CD4-positive, alpha-beta T cell (primary cell): ENCODE data around the gene RSPH4A. TPM values are rescaled to one million over a fixed set of nuclear protein-coding genes. Genes with fewer than 3 reads are reported as not detected.
"Not testable (repeated sequence)": the region's sequence is repeated elsewhere in the genome, so short reads cannot be mapped to it uniquely, and the experiment has no call there.

ENCODE experiments used
- ATAC-seq: fragments of 200-7000 bp; cut with Tn5 transposase; one replicate; pipeline ENCODE4 v1.10.0; 2022; ENCODE audit warnings: mild to moderate bottlenecking; ENCODE audit not compliant: poor library complexity
- CTCF ChIA-PET: fragments of 350-600 bp; sonication (Branson Sonifier 250); formaldehyde crosslinking; loops from one replicate; lab custom pipeline; 2021; ENCODE audit warnings: antibody characterized with exemption, inconsistent platforms; lab: Charles Lee
- POLR2A ChIA-PET: fragments of 350-600 bp; sonication (Branson Sonifier 250); formaldehyde crosslinking; loops from one replicate; lab custom pipeline; 2021; ENCODE audit warnings: antibody characterized with exemption, inconsistent platforms; lab: Charles Lee
- DNase-seq, 14 experiments: peaks; one replicate each; pipeline ENCODE4 v3.0.0-alpha.2; 2013 to 2020; ENCODE audit warnings: mixed read lengths in 2 of 14
- H3K27ac ChIP-seq, 2 donors: one replicate each; pipeline versions ENCODE4 v1.5.1 to v1.7.0; 2013; ENCODE audit warnings: low read length in 2 of 2, low read depth in 1 of 2, mild to moderate bottlenecking in 1 of 2
- H3K27me3 ChIP-seq, 2 experiments: 1 replicate in 1 of 2; 2 replicates in 1 of 2; pipeline versions ENCODE4 v1.6.1 to v1.7.0; 2013; ENCODE audit warnings: low read length in 2 of 2, control low read depth in 1 of 2, mild to moderate bottlenecking in 1 of 2, moderate library complexity in 1 of 2; ENCODE audit not compliant: insufficient read depth in 2 of 2, control insufficient read depth in 1 of 2
- H3K36me3 ChIP-seq: one replicate; pipeline ENCODE4 v1.6.1; 2013; ENCODE audit warnings: low read length, control low read depth; ENCODE audit not compliant: insufficient read depth
- H3K4me1 ChIP-seq: one replicate; pipeline ENCODE4 v1.6.1; 2013; ENCODE audit warnings: low read length, control low read depth; ENCODE audit not compliant: insufficient read depth
- H3K4me3 ChIP-seq: one replicate; pipeline ENCODE4 v1.5.1; 2013; ENCODE audit warnings: mild to moderate bottlenecking, low read length, moderate library complexity
- H3K9me3 ChIP-seq, 2 experiments: 1 replicate in 1 of 2; 2 replicates in 1 of 2; pipeline versions ENCODE4 v1.6.1 to v1.7.0; 2013; ENCODE audit warnings: low read length in 2 of 2, mild to moderate bottlenecking in 2 of 2, control low read depth in 1 of 2, moderate library complexity in 1 of 2; ENCODE audit not compliant: control insufficient read depth in 1 of 2, insufficient read depth in 1 of 2
- H3K27ac Mint-ChIP-seq: one replicate; pipeline ENCODE4 v1.8.0; 2020; ENCODE audit warnings: mixed read lengths
- H3K27me3 Mint-ChIP-seq: one replicate; pipeline ENCODE4 v1.8.0; 2021; ENCODE audit warnings: mixed read lengths
- H3K36me3 Mint-ChIP-seq: one replicate; pipeline ENCODE4 v1.8.0; 2021; ENCODE audit warnings: low read depth, mixed read lengths
- H3K4me1 Mint-ChIP-seq: one replicate; pipeline ENCODE4 v1.8.0; 2021; ENCODE audit warnings: low read depth, mixed read lengths
- H3K4me3 Mint-ChIP-seq: one replicate; pipeline ENCODE4 v1.8.0; 2020; ENCODE audit warnings: mild to moderate bottlenecking, mixed read lengths
- H3K9me3 Mint-ChIP-seq: one replicate; pipeline ENCODE4 v1.8.0; 2020; ENCODE audit warnings: mixed read lengths
- intact Hi-C, 2 experiments: fragments of 100-400 bp; cut with DNase I in 1 of 2; cut with micrococcal nuclease in 1 of 2; formaldehyde crosslinking; loops; one replicate each; pipeline versions ENCODE4 v1.15.1 to v1.9.0; 2023 to 2025; cut with DNase I, micrococcal nuclease
- total RNA-seq, 174 experiments: library from RNA in 2 of 174; stranded (reverse) in 2 of 174; gene quantifications; one replicate each; pipeline ENCODE4 v1.2.3 and lab custom pipeline; 2021 to 2026
- TF ChIP-seq, protein P1 (sequence below): fragments of 200-600 bp; IDR thresholded peaks from one replicate; pipeline ENCODE4 v1.8.0; 2022; ENCODE audit warnings: antibody characterized with exemption, mild to moderate bottlenecking

The RSPH4A gene
- total RNA-seq, 2 experiments from 2014 or later, result 0.56 to 0.88 TPM

GRCh38 chr6:116662202-116662601 lies 45.9 kb downstream of the RSPH4A start:
- ChIA-PET CTCF (no interaction called here), POLR2A (no interaction called here)
- intact Hi-C loops, result loop anchor here (10.0 kb wide), 1 partner anchor 407 kb away; the partner anchor contains the start of gene TSPYL4 (in 2 of the 2)
- peaks cover 15% of the 10 kb centered on the region for H3K4me1 ChIP-seq
- no peak overlapping the region for H3K27ac ChIP-seq
- Mint-ChIP-seq H3K4me1 (peaks cover 62% of the 10 kb centered on the region), H3K36me3 (peaks cover 39% of the 10 kb centered on the region), H3K4me3 (no peak overlapping the region), H3K27ac (no peak overlapping the region), H3K27me3 (no peaks in the 10 kb centered on the region), H3K9me3 (no peaks in the 10 kb centered on the region)
- H3K4me3 ChIP-seq, result no peak overlapping the region
- no peaks in the 10 kb centered on the region for H3K27me3 ChIP-seq
- DNase-seq (no peak), ATAC-seq (no peak)
- peaks cover 19% of the 10 kb centered on the region for H3K36me3 ChIP-seq
- TF ChIP-seq, protein P1, sequence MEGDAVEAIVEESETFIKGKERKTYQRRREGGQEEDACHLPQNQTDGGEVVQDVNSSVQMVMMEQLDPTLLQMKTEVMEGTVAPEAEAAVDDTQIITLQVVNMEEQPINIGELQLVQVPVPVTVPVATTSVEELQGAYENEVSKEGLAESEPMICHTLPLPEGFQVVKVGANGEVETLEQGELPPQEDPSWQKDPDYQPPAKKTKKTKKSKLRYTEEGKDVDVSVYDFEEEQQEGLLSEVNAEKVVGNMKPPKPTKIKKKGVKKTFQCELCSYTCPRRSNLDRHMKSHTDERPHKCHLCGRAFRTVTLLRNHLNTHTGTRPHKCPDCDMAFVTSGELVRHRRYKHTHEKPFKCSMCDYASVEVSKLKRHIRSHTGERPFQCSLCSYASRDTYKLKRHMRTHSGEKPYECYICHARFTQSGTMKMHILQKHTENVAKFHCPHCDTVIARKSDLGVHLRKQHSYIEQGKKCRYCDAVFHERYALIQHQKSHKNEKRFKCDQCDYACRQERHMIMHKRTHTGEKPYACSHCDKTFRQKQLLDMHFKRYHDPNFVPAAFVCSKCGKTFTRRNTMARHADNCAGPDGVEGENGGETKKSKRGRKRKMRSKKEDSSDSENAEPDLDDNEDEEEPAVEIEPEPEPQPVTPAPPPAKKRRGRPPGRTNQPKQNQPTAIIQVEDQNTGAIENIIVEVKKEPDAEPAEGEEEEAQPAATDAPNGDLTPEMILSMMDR, result no peak
- no peaks in the 10 kb centered on the region for H3K9me3 ChIP-seq

GRCh38 chr6:116663308-116663707 lies 47.0 kb downstream of the RSPH4A start:
- H3K27me3 Mint-ChIP-seq, result no peaks in the 10 kb centered on the region
- CTCF ChIA-PET, result no interaction called here
- DNase-seq, result no peak
- H3K4me1 Mint-ChIP-seq, result peaks cover 73% of the 10 kb centered on the region
- H3K4me3 Mint-ChIP-seq, result no peak overlapping the region
- H3K9me3 Mint-ChIP-seq, result no peaks in the 10 kb centered on the region
- no peak overlapping the region for H3K4me3 ChIP-seq
- H3K36me3 Mint-ChIP-seq, result peaks cover 33% of the 10 kb centered on the region
- peaks cover 11% of the 10 kb centered on the region for H3K36me3 ChIP-seq
- TF ChIP-seq, protein P1, result no peak
- H3K4me1 ChIP-seq, result peaks cover 22% of the 10 kb centered on the region
- ATAC-seq, result no peak
- POLR2A ChIA-PET, result interaction anchor here (1.2 kb wide), 1 partner anchor 92 kb away, joined by 3 read pairs; the partner anchor contains the start of gene RWDD1
- intact Hi-C loops, result loop anchor here (10.0 kb wide), 1 partner anchor 409 kb away; the partner anchor contains the start of gene TSPYL4 (in 2 of the 2)
- H3K27me3 ChIP-seq, result no peaks in the 10 kb centered on the region
- H3K27ac ChIP-seq, result no peak overlapping the region
- H3K9me3 ChIP-seq, result no peaks in the 10 kb centered on the region
- H3K27ac Mint-ChIP-seq, result no peak overlapping the region

DNA sequence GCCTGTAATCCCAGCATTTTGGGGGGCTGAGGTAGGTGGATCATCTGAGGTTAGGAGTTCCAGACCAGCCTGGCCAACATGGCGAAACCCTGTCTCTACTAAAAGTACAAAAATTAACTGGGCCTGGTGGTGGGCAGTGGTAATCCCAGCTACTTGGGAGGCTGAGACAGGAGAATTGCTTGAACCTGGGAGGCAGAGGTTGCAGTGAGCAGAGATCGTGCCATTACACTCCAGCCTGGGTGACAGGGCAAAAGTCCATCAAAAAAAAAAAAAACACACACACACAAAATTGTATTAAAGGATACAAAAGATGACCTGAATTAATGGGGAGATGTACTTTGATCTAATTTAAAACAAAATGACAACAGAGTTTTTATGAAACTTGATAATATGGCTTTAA lies 47.9 kb downstream of the RSPH4A start:
- peak overlapping the region; percentile 32 for H3K4me3 Mint-ChIP-seq
- H3K4me3 ChIP-seq, H3K9me3 ChIP-seq, CTCF ChIA-PET, H3K27me3 ChIP-seq, H3K9me3 Mint-ChIP-seq, H3K27ac ChIP-seq, DNase-seq, ATAC-seq, H3K27me3 Mint-ChIP-seq, H3K27ac Mint-ChIP-seq, H3K36me3 ChIP-seq: not testable (repeated sequence)
- H3K4me1 ChIP-seq, result peaks cover 27% of the 10 kb centered on the region
- peaks cover 29% of the 10 kb centered on the region for H3K36me3 Mint-ChIP-seq
- POLR2A ChIA-PET, result interaction anchor here (0.7 to 1.2 kb wide), 2 partner anchors 32 to 93 kb away, joined by 3 read pairs; partner anchors contain the start of gene RWDD1
- intact Hi-C loops, result loop anchor here (10.0 kb wide), 1 partner anchor 409 kb away; the partner anchor contains the start of gene TSPYL4 (in 2 of the 2)
- H3K4me1 Mint-ChIP-seq, result peaks cover 76% of the 10 kb centered on the region
